Smooth muscle cell (in vitro differentiated cells): ENCODE data around the gene TLR10. TPM values are rescaled to one million over a fixed set of nuclear protein-coding genes. Genes with fewer than 3 reads are reported as not detected.

ENCODE experiments used
- DNase-seq: peaks from one replicate; lab custom pipeline; 2025; ENCODE audit not compliant: unreplicated experiment; lab: John Stamatoyannopoulos, UW
- H2AFZ ChIP-seq: fragments of 200-600 bp; sonication (generic); 2 replicates; pipeline ENCODE4 v1.6.0; 2016; ENCODE audit warnings: antibody characterized with exemption, low read depth, mild to moderate bottlenecking
- H3F3A ChIP-seq: fragments of 200-600 bp; sonication (generic); 2 replicates; pipeline ENCODE4 v1.6.0; 2017; ENCODE audit warnings: antibody characterized with exemption, low read depth
- H3K27ac ChIP-seq: fragments of 200-600 bp; sonication (generic); 2 replicates; pipeline ENCODE4 v1.5.1; 2016; ENCODE audit warnings: low read depth, mild to moderate bottlenecking
- H3K27me3 ChIP-seq: fragments of 200-600 bp; sonication (generic); 2 replicates; pipeline ENCODE4 v1.6.1; 2016; ENCODE audit warnings: low read depth, mild to moderate bottlenecking
- H3K36me3 ChIP-seq: fragments of 200-600 bp; sonication (generic); 2 replicates; pipeline ENCODE4 v1.5.1; 2016; ENCODE audit warnings: low read depth
- H3K4me1 ChIP-seq: fragments of 200-600 bp; sonication (generic); 2 replicates; pipeline ENCODE4 v1.5.1; 2016; ENCODE audit warnings: low read depth
- H3K4me2 ChIP-seq: fragments of 200-600 bp; sonication (generic); 2 replicates; pipeline ENCODE4 v1.6.0; 2016; ENCODE audit warnings: mild to moderate bottlenecking
- H3K4me3 ChIP-seq: fragments of 200-600 bp; sonication (generic); 2 replicates; pipeline ENCODE4 v1.5.1; 2016; ENCODE audit warnings: mild to moderate bottlenecking
- H3K79me2 ChIP-seq: fragments of 200-600 bp; sonication (generic); 2 replicates; pipeline ENCODE4 v1.6.0; 2016; ENCODE audit warnings: low read depth, mild to moderate bottlenecking
- H3K9ac ChIP-seq: fragments of 200-600 bp; sonication (generic); 2 replicates; pipeline ENCODE4 v1.6.0; 2016; ENCODE audit warnings: low read depth
- H3K9me3 ChIP-seq: fragments of 200-600 bp; sonication (generic); replicated peaks from 2 replicates; pipeline ENCODE4 v1.5.1; 2016; ENCODE audit warnings: low read depth
- H4K20me1 ChIP-seq: fragments of 200-600 bp; sonication (generic); 2 replicates; pipeline ENCODE4 v1.6.0; 2016; ENCODE audit warnings: low read depth
- WGBS: methylation state at CpG from one replicate; pipeline ENCODE4 v1.1.7; 2016; ENCODE audit warnings: low lambda C conversion rate; 5-methylcytosine and 5-hydroxymethylcytosine counted together
- polyA plus RNA-seq: library from polyadenylated mRNA; unstranded; fragments of >200 nt; fragmentation: Nextera tagmentation; extraction: Ambion mirVana; gene quantifications from 2 replicates; pipeline ENCODE4 v1.2.1, GENCODE V29; 2016
- total RNA-seq: library from RNA; depleted of rRNA; stranded (reverse); fragments of >200 nt; gene quantifications from 2 replicates; pipeline ENCODE4 v1.2.3, GENCODE V29; 2014
- TF ChIP-seq, protein P1 (sequence below): fragments of 200-600 bp; sonication (generic); IDR thresholded peaks from 2 replicates; pipeline ENCODE4 v1.5.1; 2017; ENCODE audit warnings: borderline replicate concordance, mild to moderate bottlenecking, antibody characterized with exemption; ENCODE audit not compliant: insufficient read depth, poor library complexity, severe bottlenecking

The TLR10 gene
- total and polyA plus RNA-seq, 2 experiments from 2014 or later, result not detected

DNA sequence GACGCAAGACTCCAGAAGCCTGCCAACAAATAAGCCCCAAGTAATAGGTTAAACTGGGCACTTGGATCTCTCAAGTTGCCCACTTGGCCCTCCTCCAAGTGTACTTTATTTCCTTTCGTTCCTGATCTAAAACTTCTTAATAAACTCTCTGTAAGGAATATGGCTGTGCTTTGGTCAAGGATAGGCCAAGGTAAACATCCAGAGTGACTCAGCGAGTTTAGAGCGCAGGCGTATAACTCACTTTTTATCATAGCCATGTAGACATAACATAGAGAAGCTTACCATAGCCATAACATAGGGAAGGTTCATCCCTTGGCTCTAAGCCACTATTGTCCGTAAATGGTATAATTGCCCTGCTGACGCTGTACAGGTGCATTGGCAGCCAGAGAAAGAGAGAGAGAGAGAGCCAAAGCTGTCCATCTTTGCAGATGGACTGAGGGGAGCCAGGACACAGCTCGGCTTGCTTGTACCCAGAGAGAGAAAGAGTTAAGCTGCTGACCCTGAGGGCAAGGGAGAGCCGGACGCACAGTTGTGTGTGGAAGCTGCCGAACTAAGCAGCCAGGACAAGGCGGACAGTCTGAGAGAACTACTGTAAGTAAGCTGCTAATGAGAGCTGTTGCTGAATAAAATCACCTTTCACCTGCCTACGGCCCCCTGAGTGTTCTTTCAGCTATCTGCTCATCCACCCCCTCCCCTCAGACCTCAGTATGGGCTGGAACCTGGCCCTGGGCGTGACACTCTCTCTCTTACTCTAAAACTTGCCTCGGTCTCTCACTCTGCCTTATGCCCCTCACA is 20.0 kb upstream of the TLR10 start:
- TF ChIP-seq, protein P1, sequence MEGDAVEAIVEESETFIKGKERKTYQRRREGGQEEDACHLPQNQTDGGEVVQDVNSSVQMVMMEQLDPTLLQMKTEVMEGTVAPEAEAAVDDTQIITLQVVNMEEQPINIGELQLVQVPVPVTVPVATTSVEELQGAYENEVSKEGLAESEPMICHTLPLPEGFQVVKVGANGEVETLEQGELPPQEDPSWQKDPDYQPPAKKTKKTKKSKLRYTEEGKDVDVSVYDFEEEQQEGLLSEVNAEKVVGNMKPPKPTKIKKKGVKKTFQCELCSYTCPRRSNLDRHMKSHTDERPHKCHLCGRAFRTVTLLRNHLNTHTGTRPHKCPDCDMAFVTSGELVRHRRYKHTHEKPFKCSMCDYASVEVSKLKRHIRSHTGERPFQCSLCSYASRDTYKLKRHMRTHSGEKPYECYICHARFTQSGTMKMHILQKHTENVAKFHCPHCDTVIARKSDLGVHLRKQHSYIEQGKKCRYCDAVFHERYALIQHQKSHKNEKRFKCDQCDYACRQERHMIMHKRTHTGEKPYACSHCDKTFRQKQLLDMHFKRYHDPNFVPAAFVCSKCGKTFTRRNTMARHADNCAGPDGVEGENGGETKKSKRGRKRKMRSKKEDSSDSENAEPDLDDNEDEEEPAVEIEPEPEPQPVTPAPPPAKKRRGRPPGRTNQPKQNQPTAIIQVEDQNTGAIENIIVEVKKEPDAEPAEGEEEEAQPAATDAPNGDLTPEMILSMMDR, result no peak
- no peaks in the 10 kb centered on the region for H3K36me3 ChIP-seq
- no peaks in the 10 kb centered on the region for H3F3A ChIP-seq
- no peak overlapping the region for H3K27ac ChIP-seq
- 96% methylated on average over 15 of the region's 15 CpGs for WGBS
- H3K9me3 ChIP-seq, result no peaks in the 10 kb centered on the region
- no peaks in the 10 kb centered on the region for H3K79me2 ChIP-seq
- H2AFZ ChIP-seq, result no peak overlapping the region
- no peak overlapping the region for H3K4me2 ChIP-seq
- H3K9ac ChIP-seq, result no peak overlapping the region
- DNase-seq, result no peak
- H3K4me1 ChIP-seq, result no peaks in the 10 kb centered on the region
- H3K4me3 ChIP-seq, result no peak overlapping the region
- H4K20me1 ChIP-seq, result no peaks in the 10 kb centered on the region
- no peaks in the 10 kb centered on the region for H3K27me3 ChIP-seq

DNA sequence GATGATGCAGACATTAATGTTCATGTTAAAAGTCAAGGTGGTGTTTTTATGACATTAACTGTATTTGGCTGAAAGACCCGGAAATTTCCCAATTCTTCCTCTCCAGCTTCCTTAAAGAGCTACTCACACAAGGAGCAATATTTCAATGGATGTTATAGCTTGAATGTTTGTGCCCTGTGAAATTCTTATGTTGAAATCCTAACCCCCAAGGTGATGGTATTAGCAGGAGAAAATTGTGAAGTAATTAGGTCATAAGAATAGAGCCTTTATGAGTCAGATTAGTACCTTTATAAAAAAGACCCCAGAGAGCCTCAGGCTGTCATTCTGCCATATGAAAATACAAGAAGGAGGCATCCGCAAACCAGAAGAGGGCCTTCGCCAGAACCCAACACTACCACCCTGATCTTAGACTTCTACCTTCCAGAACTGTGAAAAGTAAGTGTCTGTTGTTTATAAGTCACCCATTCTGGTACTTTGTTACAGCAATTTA is 18.2 kb upstream of the TLR10 start:
- no peaks in the 10 kb centered on the region for H3K79me2 ChIP-seq
- 94% methylated on average over 3 of the region's 3 CpGs for WGBS
- no peaks in the 10 kb centered on the region for H4K20me1 ChIP-seq
- H3K9me3 ChIP-seq, result no peaks in the 10 kb centered on the region
- H3F3A ChIP-seq, result no peaks in the 10 kb centered on the region
- no peak overlapping the region for H2AFZ ChIP-seq
- H3K4me2 ChIP-seq, result no peak overlapping the region
- no peak overlapping the region for H3K27ac ChIP-seq
- H3K9ac ChIP-seq, result no peak overlapping the region
- H3K4me1 ChIP-seq, result no peaks in the 10 kb centered on the region
- H3K27me3 ChIP-seq, result no peaks in the 10 kb centered on the region
- no peak for DNase-seq
- TF ChIP-seq, protein P1, result no peak
- no peak overlapping the region for H3K4me3 ChIP-seq
- H3K36me3 ChIP-seq, result no peaks in the 10 kb centered on the region

DNA sequence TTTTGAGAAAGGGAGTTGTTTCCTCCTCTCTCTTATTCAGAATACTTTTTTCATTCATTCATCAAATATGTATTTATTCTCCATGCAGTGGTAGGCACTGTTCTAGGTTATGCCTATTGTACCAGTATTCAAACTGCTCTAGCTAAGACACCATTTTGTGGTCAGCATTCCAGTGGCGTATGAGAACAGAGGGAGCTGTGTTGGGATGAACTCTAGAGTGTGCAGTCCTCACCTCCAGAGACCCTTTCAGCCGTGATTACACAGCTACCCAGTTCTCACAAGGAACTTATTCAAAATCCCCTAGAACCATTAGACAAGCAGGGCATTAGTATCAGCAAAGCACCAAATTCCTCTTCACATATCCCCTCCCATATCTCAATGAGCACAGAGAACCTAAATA is 17.6 kb upstream of the TLR10 start:
- H4K20me1 ChIP-seq, result no peaks in the 10 kb centered on the region
- H3K4me1 ChIP-seq, result no peaks in the 10 kb centered on the region
- no peaks in the 10 kb centered on the region for H3K9me3 ChIP-seq
- H2AFZ ChIP-seq, result no peak overlapping the region
- WGBS, result 91% methylated on average over 2 of the region's 2 CpGs
- H3F3A ChIP-seq, result no peaks in the 10 kb centered on the region
- TF ChIP-seq, protein P1, result no peak
- H3K4me3 ChIP-seq, result no peak overlapping the region
- no peaks in the 10 kb centered on the region for H3K36me3 ChIP-seq
- H3K4me2 ChIP-seq, result no peak overlapping the region
- H3K9ac ChIP-seq, result no peak overlapping the region
- no peak for DNase-seq
- no peaks in the 10 kb centered on the region for H3K79me2 ChIP-seq
- no peak overlapping the region for H3K27ac ChIP-seq
- no peaks in the 10 kb centered on the region for H3K27me3 ChIP-seq

DNA sequence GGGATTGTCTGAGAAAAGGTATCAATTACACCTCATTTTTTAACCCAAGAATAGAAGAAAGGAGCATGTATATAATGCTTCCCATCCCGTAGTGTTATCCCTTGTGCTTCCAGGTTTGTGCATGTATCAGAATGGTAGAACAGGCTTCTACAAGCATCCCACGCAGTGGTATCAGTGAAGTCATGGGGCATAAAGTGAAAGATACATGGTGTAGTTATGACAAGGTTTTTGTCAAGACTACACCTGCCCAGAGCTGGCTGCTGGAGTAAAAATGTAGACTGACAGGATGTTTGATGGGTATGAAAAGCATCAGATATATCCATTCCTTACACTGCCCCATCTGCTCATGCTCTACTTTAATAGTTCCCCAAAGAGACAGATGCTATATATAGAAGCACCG is 12.3 kb upstream of the TLR10 start:
- H3K9ac ChIP-seq, result no peak overlapping the region
- no peak for DNase-seq
- 92% methylated on average over 3 of the region's 3 CpGs for WGBS
- no peaks in the 10 kb centered on the region for H3F3A ChIP-seq
- H3K4me3 ChIP-seq, result no peak overlapping the region
- H3K79me2 ChIP-seq, result no peaks in the 10 kb centered on the region
- H3K36me3 ChIP-seq, result no peaks in the 10 kb centered on the region
- no peaks in the 10 kb centered on the region for H4K20me1 ChIP-seq
- H3K9me3 ChIP-seq, result no peaks in the 10 kb centered on the region
- H3K27me3 ChIP-seq, result no peaks in the 10 kb centered on the region
- no peak overlapping the region for H2AFZ ChIP-seq
- no peak overlapping the region for H3K27ac ChIP-seq
- no peaks in the 10 kb centered on the region for H3K4me1 ChIP-seq
- H3K4me2 ChIP-seq, result no peak overlapping the region
- TF ChIP-seq, protein P1, result no peak
